Thymus (tissue), 11 donors: ENCODE results near the gene C3orf70. TPM values are rescaled to one million over a fixed set of nuclear protein-coding genes. Genes with fewer than 3 reads are reported as not detected.

Experiments used
- DNase-seq, 9 donors: peaks; one replicate each; pipeline ENCODE4 v3.0.0-alpha.2; 2013; ENCODE audit warnings: low spot score in 9 of 9, low read depth in 6 of 9, missing footprints in 1 of 9
- H3K27ac ChIP-seq, 2 donors: one replicate each; pipeline ENCODE4 v1.5.1; 2013; ENCODE audit warnings: control low read depth in 1 of 2, low read depth in 1 of 2, low read length in 1 of 2, mild to moderate bottlenecking in 1 of 2, moderate library complexity in 1 of 2
- H3K27me3 ChIP-seq, 2 donors: one replicate each; pipeline ENCODE4 v1.5.1; 2013; ENCODE audit warnings: low read length in 1 of 2; ENCODE audit not compliant: control insufficient read depth in 2 of 2, insufficient read depth in 1 of 2
- H3K36me3 ChIP-seq, 2 donors: one replicate each; pipeline ENCODE4 v1.5.1; 2013; ENCODE audit warnings: low read length in 1 of 2, mild to moderate bottlenecking in 1 of 2, moderate library complexity in 1 of 2; ENCODE audit not compliant: control insufficient read depth in 2 of 2, insufficient read depth in 2 of 2
- H3K4me1 ChIP-seq, 2 donors: one replicate each; pipeline ENCODE4 v1.5.1; 2013; ENCODE audit warnings: low read length in 2 of 2; ENCODE audit not compliant: control insufficient read depth in 2 of 2, insufficient read depth in 2 of 2
- H3K4me3 ChIP-seq, 2 donors: one replicate each; pipeline ENCODE4 v1.5.1; 2013; ENCODE audit warnings: low read length in 2 of 2, control low read depth in 1 of 2, mild to moderate bottlenecking in 1 of 2
- H3K9me3 ChIP-seq, 2 donors: one replicate each; pipeline ENCODE4 v1.5.1; 2013; ENCODE audit warnings: low read length in 1 of 2, mild to moderate bottlenecking in 1 of 2; ENCODE audit not compliant: control insufficient read depth in 2 of 2, insufficient read depth in 1 of 2
- WGBS: extraction: QIAGEN DNeasy Blood & Tissue Kit; methylation state at CpG from one replicate; pipeline ENCODE4 v1.1.7; 2013; 5-methylcytosine and 5-hydroxymethylcytosine counted together
- polyA plus RNA-seq: library from polyadenylated mRNA; stranded (reverse); fragments of 200-250 nt; gene quantifications from one replicate; pipeline ENCODE4 v1.2.3, GENCODE V29; 2013
- total RNA-seq: library from RNA; stranded (reverse); fragments of 120-200 nt; gene quantifications from one replicate; pipeline ENCODE4 v1.2.4, GENCODE V29; 2013
- donor health status: healthy.

The C3orf70 gene
- total and polyA plus RNA-seq, 2 donors = 0.76 to 0.78 TPM

- peak in 2 of 9 donors; percentile 31 to 48 for DNase-seq
- Histone ChIP-seq H3K36me3 (no peaks in the 10 kb centered on the region), H3K4me3 (no peak overlapping the region), H3K27me3 (no peaks in the 10 kb centered on the region), H3K9me3 (no peaks in the 10 kb centered on the region), H3K4me1 (peaks cover 0 to 7% of the 10 kb centered on the region in 2 donors), H3K27ac (no peak overlapping the region)
- 37% methylated on average over 10 of the region's 10 CpGs for WGBS
These were observed 24.0 kb upstream of the C3orf70 start for GRCh38 chr3:185176750-185177359.

GRCh38 chr3:185175370-185175987 is 22.6 kb upstream of the C3orf70 start:
- WGBS = 68% methylated on average over 15 of the region's 15 CpGs
- peak overlapping the region in 1 of 2 donors; percentile 41 for H3K27ac ChIP-seq
- no peaks in the 10 kb centered on the region for H3K36me3 ChIP-seq
- no peak overlapping the region for H3K4me3 ChIP-seq
- peak in 2 of 9 donors; percentile 24 to 44 for DNase-seq
- no peaks in the 10 kb centered on the region for H3K9me3 ChIP-seq
- H3K4me1 ChIP-seq = peaks cover 0 to 7% of the 10 kb centered on the region in 2 donors
- no peaks in the 10 kb centered on the region for H3K27me3 ChIP-seq

DNA sequence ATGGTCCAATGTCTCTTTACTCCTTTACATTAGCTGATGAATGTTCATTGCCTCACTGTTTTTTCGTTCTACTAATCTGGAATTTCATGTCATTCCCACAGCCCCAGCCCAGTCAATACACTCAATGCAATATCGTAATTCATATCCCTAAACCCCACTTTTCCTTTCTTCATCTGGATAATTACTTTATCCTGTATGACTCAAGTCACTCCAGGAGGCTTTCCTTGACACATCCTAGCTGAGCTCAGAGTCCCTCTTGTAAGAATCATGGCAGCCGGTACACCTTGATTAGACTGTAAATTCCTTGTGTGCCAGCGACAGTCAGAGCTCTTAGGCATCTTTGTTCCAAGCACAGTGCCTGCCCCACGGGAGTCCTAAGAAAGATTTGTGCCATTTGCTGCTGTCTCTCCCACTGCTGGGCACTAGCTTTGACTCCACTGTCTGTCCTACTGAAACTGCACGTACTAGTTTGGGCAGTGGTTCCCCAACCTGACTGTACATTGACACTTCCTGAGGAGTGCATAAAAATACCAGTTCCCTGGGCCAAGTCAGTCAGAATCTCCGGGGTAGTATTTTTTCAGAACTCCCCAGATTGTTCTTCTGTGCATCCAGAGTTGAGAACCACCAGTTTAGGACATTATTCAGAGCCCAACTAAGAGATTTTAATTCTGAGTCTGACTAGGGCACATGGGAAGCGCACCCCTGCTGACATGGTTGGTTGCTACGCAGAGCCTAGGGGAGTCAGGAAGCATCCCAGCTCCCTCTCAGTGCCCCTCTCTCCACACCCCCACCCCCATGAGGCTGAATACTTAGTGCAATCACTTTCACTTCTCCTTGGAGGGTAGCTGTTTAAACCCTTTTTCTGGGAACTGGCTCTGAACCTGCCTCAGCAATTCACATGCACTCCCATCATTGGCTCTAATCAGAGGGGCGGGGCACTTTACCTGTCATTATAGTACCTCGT is 19.5 kb upstream of the C3orf70 start:
- Histone ChIP-seq H3K36me3 (no peaks in the 10 kb centered on the region), H3K9me3 (no peaks in the 10 kb centered on the region), H3K27ac (no peak overlapping the region), H3K27me3 (no peaks in the 10 kb centered on the region), H3K4me3 (no peak overlapping the region), H3K4me1 (peaks cover 0 to 7% of the 10 kb centered on the region in 2 donors)
- 89% methylated on average over 11 of the region's 11 CpGs for WGBS
- no peak for DNase-seq

DNA sequence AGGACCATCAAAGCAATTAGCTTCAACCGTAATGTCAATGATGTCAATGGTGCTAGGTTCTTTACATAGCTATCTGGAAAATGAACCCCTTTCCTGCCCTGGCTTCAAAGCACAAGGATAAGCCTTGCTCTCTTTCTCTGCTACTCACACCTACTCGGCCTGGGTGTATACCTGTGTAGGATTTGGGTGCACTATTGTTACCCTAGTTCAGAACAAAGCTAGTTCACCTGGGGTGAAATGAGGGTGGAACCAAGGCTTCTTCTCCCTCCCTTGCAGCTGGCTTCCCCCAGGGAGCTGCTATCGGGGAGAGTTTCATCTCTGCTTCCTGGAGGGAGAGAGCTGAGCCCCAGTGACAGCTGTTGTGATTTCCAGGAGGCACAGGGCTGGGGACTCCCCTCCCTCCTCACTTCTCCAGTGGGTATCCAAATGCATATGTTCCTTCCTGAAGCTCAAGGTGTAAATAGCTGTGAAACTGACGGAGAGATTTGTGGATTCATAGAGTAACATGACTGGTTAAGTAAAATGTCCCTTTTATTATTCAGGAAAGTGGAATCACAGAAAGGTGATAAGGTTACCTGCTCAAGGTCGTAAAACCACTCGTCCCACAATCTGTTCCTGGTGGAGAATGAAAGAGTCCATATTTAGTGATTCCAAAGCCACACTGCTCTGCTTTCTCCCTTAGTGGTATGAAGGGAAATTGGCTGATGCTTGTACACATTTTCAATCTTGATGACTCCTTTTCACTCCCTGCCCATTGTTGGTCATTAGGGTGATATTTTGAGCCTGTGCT is 11.8 kb upstream of the C3orf70 start:
- Histone ChIP-seq H3K27me3 (no peaks in the 10 kb centered on the region), H3K36me3 (no peaks in the 10 kb centered on the region), H3K4me1 (no peaks in the 10 kb centered on the region), H3K27ac (no peak overlapping the region), H3K9me3 (no peaks in the 10 kb centered on the region), H3K4me3 (no peak overlapping the region)
- WGBS = 83% methylated on average over 6 of the region's 6 CpGs
- no peak for DNase-seq

GRCh38 chr3:185162634-185163033 is 9.8 kb upstream of the C3orf70 start:
- Histone ChIP-seq H3K27me3 (peaks cover 0 to 3% of the 10 kb centered on the region in 2 donors), H3K4me1 (no peaks in the 10 kb centered on the region), H3K27ac (no peak overlapping the region), H3K36me3 (no peaks in the 10 kb centered on the region), H3K9me3 (no peaks in the 10 kb centered on the region), H3K4me3 (no peak overlapping the region)
- WGBS = 95% methylated on average over 8 of the region's 8 CpGs
- no peak for DNase-seq

- Histone ChIP-seq H3K4me1 (no peaks in the 10 kb centered on the region), H3K36me3 (no peaks in the 10 kb centered on the region), H3K27me3 (peaks cover 0 to 4% of the 10 kb centered on the region in 2 donors), H3K9me3 (no peaks in the 10 kb centered on the region), H3K27ac (no peak overlapping the region), H3K4me3 (no peak overlapping the region)
- no peak for DNase-seq
- 89% methylated on average over 5 of the region's 5 CpGs for WGBS
These were observed 8.9 kb upstream of the C3orf70 start for GRCh38 chr3:185161761-185162160.

DNA sequence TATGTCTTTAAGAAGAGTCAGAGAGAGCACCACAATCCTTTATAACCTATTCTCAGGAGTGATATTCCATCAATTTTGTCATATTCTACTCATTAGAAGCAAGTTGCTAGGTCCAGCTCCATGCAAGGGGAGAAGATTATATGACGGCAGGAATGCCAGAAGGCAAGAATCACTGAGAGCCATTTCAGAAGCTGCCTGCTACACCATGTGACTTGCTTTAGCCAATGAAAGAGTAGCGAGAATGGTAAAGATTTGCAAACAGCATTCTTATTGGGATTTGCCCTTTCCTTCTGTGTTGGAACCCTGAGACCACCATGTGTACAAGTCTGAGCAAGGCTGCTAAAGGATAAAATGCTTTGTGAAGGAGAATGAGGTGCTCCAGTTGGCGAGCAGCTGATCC is 4.5 kb upstream of the C3orf70 start:
- whole genome bisulfite sequencing = 93% methylated on average over 3 of the region's 3 CpGs
- H3K4me3 ChIP-seq = no peak overlapping the region
- H3K27me3 ChIP-seq = peaks cover 19 to 27% of the 10 kb centered on the region in 2 donors
- peaks cover 2 to 4% of the 10 kb centered on the region in 2 donors for H3K4me1 ChIP-seq
- H3K9me3 ChIP-seq = peaks cover 0 to 1% of the 10 kb centered on the region in 2 donors
- H3K27ac ChIP-seq = no peak overlapping the region
- DNase-seq = no peak
- no peaks in the 10 kb centered on the region for H3K36me3 ChIP-seq

- 96% methylated on average over 5 of the region's 5 CpGs for WGBS
- Histone ChIP-seq H3K27me3 (peaks cover 29 to 44% of the 10 kb centered on the region in 2 donors), H3K4me1 (peaks cover 2 to 5% of the 10 kb centered on the region in 2 donors), H3K4me3 (no peak overlapping the region), H3K9me3 (peaks cover 0 to 1% of the 10 kb centered on the region in 2 donors), H3K36me3 (no peaks in the 10 kb centered on the region), H3K27ac (no peak overlapping the region)
- DNase-seq = no peak
These were observed 2.8 kb upstream of the C3orf70 start for GRCh38 chr3:185155678-185156077.
